GM19239 (cell line): ENCODE data around the gene PRAMEF13.
"Not testable (repeated sequence)": the region's sequence is repeated elsewhere in the genome, so short reads cannot be mapped to it uniquely, and the experiment has no call there.

ENCODE experiments used
- DNase-seq: peaks from one replicate; pipeline ENCODE4 v3.0.0; 2011; ENCODE audit warnings: low spot score; ENCODE audit not compliant: insufficient read length
- FAIRE-seq: peaks from 2 replicates; lab custom pipeline; 2011; peaks lifted over from hg19 to GRCh38; lab: Jason Lieb, UNC

The PRAMEF13 gene, protein sequence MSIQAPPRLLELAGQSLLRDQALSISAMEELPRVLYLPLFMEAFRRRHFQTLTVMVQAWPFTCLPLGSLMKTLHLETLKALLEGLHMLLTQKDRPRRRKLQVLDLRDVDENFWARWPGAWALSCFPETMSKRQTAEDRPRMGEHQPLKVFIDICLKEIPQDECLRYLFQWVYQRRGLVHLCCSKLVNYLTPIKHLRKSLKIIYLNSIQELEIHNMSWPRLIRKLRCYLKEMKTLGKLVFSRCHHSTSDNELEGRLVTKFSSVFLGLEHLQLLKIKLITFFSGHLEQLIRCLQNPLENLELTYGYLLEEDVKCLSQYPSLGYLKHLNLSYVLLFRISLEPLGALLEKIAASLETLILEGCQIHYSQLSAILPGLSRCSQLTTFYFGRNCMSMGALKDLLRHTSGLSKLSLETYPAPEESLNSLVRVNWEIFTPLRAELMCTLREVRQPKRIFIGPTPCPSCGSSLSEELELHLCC

DNA sequence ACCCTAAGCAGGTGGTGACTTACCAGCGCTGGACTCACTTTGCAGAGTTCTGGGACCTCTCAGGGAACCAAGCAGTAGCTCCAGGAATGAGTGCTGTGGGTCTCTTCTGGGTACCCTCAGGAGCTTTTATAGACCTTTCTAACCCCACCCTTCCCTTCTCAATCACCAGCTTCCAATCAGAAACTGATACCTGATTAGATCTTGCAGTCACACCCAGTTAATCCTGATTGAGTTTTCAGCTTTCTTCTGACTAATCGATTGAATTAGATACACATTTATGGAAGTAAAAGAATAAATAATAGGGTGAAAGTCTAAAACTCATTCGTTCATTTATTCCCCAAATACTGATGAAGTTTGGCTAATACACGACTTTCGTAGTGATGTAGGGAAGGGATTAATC, at the start of gene PRAMEF13:
Gene PRAMEF13 (minus strand): TSS at position 101 of the 400 bp plus-strand sequence. CDS start 1,820 bp downstream, outside the sequence.
- DNase-seq, FAIRE-seq: not testable (repeated sequence)

DNA sequence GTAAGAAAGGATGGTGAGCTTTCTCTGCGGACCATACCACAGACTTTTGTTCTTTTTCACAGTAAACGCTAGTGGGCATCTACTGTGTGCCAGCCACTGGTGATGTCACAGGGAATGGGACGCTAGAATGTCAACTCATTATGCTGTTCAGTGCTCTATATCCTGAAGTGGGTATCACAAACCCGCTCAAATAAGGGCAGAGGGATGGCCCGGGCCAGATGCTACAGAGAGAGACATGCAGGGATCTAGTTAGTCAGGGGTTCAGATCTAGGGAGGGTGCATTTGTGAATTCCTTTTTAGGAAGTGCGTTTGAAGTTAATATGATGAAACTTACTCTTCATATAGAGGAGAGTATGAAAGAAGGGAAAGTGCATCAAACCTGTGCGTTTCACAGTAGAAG, 45.9 kb upstream of the PRAMEF13 start:
- FAIRE-seq, DNase-seq: not testable (repeated sequence)

DNA sequence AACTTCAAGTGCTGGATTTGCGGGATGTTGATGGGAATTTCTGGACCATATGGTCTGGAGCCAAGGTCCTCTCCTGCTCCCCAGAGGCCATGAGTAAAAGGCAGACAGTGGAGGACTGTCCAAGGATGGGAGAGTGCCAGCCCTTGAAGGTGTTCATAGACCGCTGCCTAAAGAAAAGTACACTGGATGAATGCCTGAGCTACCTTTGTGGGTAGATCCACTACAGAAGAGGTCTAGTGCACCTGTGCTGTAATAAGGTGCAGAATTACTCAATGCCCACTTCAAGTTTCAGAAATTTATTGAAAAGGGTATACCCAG, 45.3 kb upstream of the PRAMEF13 start:
- DNase-seq, FAIRE-seq: not testable (repeated sequence)

DNA sequence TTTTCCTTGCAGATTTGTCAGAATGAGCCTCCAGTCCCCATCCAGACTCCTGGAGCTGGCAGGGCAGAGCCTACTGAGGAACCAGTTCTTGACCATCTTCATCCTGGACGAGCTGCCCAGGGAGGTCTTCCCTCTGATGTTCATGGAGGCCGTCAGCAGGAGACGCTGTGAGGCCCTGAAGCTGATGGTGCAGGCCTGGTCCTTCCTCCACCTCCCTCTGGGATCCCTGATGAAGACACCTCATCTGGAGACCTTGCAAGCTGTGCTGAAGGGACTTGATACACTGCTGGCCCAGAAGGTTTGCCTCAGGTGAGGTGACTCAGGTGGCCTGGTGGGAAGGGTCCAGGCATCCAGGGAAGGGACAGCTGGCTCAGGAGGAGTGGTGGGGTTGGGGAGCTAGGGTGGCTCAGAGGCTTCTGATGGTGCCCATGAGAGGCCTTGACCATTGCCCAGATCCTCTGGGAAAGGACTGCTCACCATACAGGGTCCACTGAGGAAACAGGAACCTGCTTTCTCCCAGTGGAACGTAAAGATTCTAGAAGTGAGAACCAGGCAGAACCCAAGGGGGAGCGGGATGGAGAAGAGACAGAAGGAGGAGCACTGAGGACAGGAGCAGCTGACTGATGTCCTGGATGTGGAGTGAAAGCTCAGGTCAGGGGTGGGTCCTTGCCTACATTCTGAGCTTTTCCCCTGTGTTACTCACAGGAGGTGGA, 44.8 kb upstream of the PRAMEF13 start:
- DNase-seq, FAIRE-seq: not testable (repeated sequence)

DNA sequence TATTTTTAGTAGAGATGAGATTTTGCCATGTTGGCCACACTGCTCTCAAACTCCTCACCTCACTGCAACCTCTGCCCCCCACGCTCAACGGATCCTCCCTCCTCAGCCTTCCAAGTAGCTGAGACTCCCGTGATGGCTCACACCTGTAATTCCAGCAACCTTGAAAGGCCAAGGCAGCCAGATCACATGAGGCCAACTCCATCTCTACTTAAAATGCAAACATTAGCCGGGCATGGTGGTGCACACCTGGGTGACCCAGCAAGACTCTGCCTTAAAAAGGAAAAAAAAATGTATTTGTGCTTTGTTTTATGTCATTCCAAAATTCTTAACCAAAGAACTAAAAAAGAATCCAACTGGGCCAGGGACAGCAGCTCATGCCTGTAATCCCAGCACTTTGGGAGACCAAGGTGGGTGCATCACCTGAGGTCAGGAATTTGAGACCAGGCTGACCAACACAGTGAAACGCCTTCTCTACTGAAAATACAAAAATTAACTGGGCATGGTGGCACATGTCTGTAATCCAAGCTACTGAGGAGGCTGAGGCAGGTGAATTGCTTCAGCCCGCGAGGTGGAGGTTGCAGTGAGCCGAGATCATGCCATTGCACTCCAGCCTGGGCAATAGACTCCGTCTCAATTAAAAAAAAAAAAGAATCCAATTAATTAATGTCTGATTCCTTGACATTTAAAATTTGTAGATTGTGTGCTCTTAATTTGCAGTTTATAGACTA, 42.5 kb upstream of the PRAMEF13 start:
- not testable (repeated sequence) for FAIRE-seq

DNA sequence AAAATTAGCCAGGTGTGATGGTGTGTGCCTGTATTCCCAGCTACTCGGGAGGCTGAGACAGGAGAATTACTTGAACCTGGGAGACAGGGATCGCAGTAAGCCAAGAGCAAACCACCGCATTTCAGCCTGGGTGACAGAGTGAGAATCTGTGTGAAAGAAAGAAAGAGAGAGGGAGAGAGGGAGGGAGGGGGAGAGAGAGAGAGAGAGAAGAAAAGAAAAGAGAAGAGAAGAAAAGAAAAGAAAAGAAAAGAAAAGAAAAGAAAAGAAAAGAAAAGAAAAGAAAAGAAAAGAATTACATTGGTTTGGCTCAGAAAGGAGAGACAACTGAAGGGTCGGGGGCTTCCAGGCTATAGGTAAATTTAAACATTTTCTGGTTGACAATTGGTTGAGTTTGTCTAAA, 38.4 kb upstream of the PRAMEF13 start:
- DNase-seq, FAIRE-seq: not testable (repeated sequence)

More for the DNA sequence above, 42.5 kb upstream of the PRAMEF13 start:
- DNase-seq: not testable (repeated sequence)

DNA sequence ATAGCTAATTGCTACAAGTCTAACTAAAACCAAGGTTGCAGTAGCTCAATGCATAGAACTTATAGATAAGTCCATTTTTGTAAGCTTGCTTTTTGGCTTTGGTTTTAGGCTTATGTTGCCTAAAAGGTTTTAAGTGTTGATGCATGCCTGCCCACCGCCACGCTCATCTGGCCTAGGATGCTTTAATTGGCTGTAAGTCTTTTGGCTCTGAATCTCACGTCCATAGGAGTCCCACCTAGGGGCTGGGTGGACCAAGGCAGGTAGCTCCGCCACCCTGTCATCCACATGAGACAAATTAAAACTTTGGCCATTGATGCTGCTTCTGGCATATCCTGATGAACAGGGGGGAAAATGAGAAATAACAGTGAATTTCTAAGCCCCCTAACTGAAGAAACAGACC, 36.4 kb upstream of the PRAMEF13 start:
- DNase-seq, FAIRE-seq: not testable (repeated sequence)

DNA sequence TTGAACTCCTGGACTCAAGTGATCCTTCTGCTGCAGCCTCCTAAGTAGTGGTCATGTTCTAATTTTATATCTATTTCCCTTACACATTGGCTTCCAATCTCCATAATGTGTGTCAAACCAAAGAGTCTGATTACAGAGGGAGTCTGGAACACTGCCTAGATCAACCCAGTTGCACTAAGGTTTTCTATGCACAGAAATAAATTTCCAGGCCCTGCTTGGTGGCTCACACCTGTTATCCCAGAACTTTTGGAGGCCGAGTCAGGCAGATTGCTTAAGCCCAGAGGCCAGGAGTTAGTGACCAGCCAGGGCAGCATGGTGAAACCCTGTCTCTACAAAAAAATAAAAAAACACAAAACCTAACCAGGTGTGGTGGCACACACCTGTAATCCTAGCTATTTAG, 32.8 kb upstream of the PRAMEF13 start:
- FAIRE-seq, DNase-seq: not testable (repeated sequence)

DNA sequence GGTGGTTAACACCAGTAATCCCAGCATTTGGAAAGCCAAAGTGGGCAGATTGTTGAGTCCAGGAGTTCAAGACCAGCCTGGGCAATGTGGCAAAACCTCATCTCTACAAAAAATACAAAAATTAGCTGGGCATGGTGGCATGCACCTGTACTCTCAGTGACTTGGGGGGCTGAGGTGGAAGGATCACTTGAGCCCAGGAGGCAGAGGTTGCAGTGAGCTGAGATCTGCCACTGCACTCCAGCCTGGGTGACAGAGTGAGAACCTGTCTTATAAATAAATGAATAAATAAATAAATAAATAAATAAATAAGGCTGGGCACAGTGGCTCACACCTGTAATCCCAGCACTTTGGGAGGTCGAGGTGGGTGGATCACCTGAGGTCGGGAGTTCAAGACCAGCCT, 30.8 kb upstream of the PRAMEF13 start:
- DNase-seq, FAIRE-seq: not testable (repeated sequence)

DNA sequence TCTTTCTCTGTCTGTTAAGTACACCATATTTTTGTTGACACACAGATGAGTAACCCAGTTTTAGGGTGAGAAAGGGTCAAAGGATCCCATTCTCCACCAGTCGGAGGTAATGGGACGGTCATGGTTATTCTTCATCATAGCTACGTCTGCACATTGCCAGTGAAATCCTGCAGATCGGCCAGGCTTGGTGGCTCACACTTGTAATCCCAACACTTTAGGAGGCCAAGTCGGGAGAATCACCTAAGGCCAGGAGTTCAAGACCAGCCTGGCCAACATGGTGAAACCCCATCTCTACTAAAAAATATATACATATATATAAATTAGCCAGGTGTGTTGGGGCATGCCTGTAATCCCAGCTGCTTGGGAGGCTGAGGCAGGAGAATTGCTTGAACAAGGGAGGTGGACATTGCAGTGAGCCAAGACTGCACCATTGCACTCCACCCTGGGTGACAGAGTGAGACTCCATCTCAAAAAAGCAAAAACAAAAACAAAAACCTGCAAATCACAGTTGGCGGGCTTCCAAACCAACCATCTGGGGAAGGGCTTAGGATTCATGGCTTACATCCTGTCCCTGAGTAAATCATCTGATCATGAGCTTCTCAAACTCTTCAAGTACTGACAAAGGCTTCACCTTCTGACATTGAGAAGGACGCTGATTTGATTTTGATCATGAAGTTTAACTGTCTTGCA, 30.0 kb upstream of the PRAMEF13 start:
- not testable (repeated sequence) for FAIRE-seq, DNase-seq

DNA sequence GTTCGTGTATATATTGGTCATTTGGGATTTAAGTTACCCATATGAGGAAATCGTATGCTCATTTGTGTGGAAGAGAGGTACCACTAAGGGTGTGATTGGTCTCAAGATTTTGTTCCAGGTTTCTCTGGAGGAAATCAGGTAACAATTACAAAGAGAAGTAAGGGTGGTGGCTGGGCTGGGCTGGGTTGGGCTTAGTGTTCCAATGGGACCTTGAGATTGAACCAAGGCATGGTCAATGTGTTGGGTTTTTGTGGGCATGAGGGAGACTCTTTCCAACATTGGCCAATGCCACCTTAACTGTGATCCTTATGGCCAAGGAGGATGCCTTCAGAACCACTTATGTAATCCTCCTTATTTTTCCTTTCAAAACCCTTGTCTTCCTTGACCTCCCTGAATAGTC, 29.4 kb upstream of the PRAMEF13 start:
- FAIRE-seq, DNase-seq: not testable (repeated sequence)

DNA sequence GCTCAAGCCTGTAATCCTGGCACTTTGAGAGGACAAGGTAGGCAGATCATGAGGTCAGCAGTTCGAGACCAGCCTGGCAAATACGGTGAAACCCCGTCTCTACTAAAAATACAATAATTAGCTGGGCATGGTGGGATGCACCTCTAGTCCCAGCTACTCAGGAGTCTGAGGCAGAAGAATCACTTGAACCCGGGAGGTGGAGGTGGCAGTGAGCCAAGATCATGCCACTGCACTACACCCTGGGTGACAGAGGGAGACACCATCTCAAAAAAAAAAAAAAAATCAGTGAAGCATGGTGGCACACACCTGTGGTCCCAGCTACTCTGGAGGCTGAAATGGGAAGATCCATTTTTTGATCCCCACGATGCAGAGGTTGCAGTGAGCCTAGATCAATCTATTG, 28.9 kb upstream of the PRAMEF13 start:
- not testable (repeated sequence) for DNase-seq, FAIRE-seq

DNA sequence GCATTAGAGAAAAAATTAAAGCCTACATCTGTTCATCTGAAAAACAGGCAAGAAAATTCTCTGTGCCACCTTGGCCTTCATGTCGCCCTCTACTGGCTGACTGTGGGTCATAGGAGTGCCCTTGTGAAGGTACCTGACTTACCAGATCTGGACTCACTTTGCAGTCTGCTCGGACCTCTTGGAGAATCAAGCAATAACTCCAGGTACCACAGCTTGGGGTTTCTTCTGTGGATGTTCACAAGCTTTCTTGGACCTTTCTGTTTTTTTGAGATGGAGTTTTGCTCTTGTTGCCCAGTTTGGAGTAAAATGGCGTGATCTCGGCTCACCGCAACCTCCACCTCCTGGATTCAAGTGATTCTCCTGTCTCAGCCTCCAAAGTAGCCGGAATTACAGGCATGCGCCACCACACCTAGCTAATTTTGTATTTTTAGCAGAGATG, 27.2 kb upstream of the PRAMEF13 start:
- no peak for DNase-seq
- no peak for FAIRE-seq

DNA sequence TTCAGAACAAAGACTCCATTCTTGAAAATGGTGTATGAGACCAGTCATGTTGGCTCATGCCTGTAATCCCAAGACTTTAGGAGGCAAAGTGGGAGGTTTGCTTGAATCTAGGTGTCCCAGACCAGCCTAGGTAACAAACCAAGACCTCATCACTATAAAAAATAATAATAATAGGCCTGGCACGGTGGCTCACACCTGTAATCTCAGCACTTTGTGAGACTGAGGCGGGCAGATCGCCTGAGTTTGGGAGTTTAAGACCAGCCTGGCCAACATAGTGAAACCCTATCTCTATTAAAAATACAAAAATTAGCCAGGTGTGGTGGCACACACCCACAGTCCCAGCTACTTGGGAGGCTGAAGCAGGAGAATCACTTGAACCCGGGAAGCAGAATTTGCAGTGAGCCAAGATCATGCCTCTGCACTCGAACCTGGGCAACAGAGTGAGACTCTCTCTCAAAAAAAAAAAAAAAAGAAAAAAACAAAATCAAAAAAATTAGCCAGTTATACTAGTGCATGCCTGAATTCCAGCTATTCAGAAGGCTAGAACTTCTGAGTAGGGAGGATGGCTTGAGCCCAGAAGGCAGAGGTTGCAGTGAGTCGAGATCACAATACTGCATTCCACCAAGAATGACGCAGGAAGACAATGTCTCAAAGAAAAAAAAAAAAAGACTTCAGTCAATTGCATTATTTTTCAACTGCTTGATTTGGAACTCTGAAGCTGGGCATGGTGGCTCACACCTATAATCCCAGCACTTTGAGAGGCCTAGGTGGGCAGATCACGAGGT, 26.3 kb upstream of the PRAMEF13 start:
- not testable (repeated sequence) for FAIRE-seq, DNase-seq

DNA sequence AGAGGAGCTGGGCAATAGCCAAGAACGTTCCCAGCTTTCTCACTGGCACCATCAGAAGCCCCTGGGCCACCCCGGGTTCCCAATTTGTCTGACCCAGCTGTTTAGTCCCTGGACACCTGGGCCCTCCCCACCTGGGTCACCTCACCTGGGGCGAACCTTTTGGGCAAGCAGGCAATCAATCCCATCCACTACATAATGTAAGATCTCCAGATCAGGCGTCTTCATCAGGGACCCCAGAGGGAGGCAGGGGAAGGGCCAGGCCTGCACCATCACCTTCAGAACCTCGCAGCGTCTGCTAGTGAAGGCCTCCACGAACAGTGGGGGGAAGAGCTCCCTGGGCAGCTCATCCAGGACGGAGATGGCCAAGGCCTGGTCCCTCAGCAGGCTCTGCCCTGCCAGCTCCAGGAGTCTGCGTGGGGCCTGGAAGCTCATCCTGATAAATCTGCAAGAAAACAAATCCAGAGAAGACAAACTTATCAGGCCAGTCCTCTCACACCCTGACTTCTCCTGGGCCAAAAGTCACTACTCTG, 24.5 kb upstream of the PRAMEF13 start, which contains the start of gene PRAMEF18:
Gene PRAMEF18 (minus strand): TSS at position 480 of the 530 bp plus-strand sequence. CDS start 48 bp downstream, at position 432.
- DNase-seq, FAIRE-seq: not testable (repeated sequence)

DNA sequence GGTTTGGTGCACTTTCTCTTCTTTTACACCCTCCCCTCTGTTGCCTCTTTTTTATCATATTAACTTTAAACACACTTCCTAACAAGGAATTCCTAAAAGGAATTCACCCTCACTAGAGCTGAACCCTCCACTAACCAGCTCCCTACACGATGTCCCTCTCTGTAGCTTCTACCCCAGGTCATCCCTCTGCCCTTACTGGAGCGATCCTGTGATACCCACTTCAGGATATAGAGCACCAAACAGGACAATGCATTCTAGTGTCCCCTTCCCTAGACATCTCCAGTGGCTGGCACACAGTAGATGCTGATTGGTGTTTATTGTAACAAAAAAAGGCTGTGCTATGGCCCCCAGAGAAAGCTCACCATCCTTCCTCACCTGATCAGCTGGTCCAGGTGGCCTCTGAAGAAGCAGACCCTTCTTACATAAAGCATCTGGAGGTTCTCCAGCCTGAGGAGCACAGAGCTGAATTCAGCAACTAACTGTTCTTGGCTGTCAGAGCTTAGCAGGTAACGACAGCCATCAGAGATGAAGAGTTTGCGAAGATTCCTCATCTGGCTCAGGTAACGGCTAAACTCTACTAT, 23.4 kb upstream of the PRAMEF13 start:
- no peak for FAIRE-seq
- DNase-seq: no peak

DNA sequence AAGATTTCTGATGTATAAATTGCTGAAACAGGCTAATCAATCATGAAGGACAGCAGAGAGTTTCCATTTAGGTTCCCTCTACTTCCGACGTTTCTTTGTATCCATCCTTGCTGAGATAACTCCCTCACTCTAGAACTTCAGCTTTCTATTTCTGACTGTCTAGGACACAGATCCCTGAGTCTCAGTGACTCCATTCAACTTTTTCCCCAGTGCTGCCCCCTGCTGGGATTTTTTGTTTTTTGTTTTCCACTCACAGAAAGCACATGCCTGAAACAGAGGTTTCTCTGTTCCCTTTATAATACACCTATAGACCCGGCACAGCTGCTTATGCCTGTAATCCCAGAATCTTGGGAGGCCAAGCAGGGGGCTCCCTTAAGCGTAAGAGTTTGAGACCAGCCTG, 21.6 kb upstream of the PRAMEF13 start:
- not testable (repeated sequence) for DNase-seq, FAIRE-seq

DNA sequence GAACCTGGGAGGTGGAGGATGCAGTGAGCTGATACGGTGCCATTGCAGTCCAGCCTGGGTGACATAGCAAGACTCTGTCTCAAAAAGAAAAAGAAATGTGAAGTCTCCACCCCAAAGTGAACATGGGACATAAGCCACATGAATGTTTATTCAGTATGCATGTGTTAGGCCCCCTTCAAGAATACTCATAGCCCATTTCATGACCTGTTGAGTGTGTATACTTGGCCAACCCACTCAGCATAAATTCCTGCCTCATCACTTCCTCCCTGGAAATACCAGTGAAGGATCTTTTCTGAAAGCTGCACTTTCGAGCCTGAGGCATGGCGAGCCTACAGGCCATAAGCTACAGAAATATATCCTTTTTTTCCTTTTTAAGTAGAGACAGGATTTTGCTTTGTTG, 18.0 kb upstream of the PRAMEF13 start:
- FAIRE-seq, DNase-seq: not testable (repeated sequence)
